HUES6 (cell line): Measurements from ENCODE around the gene PPM1K.

ENCODE experiments used
- H3K27ac ChIP-seq: 2 replicates; pipeline ENCODE4 v1.7.0; 2013; ENCODE audit warnings: low read depth, mild to moderate bottlenecking, low read length, inconsistent platforms
- H3K27me3 ChIP-seq: 2 replicates; pipeline ENCODE4 v1.6.1; 2013; ENCODE audit warnings: low read length; ENCODE audit not compliant: control insufficient read depth, insufficient read depth
- H3K36me3 ChIP-seq: 2 replicates; pipeline ENCODE4 v1.6.1; 2013; ENCODE audit warnings: low read length; ENCODE audit not compliant: control insufficient read depth, insufficient read depth
- H3K4me1 ChIP-seq: 2 replicates; pipeline ENCODE4 v1.6.1; 2013; ENCODE audit warnings: low read length; ENCODE audit not compliant: control insufficient read depth, insufficient read depth
- H3K4me3 ChIP-seq: 2 replicates; pipeline ENCODE4 v1.5.1; 2013; ENCODE audit warnings: low read depth, low read length
- H3K9ac ChIP-seq: one replicate; pipeline ENCODE4 v1.6.1; 2013; ENCODE audit warnings: mild to moderate bottlenecking, low read length
- H3K9me3 ChIP-seq: 2 replicates; pipeline ENCODE4 v1.6.1; 2013; ENCODE audit warnings: low read depth, low read length; ENCODE audit not compliant: control insufficient read depth, insufficient read depth

The PPM1K gene

GRCh38 chr4:88297725-88298454 is 13.5 kb upstream of the PPM1K start:
- no peak overlapping the region for H3K27ac ChIP-seq
- no peaks in the 10 kb centered on the region for H3K27me3 ChIP-seq
- H3K4me1 ChIP-seq: no peaks in the 10 kb centered on the region
- no peak overlapping the region for H3K9ac ChIP-seq
- no peak overlapping the region for H3K4me3 ChIP-seq
- no peaks in the 10 kb centered on the region for H3K9me3 ChIP-seq
- H3K36me3 ChIP-seq: no peaks in the 10 kb centered on the region

- no peak overlapping the region for H3K4me3 ChIP-seq
- H3K36me3 ChIP-seq: no peaks in the 10 kb centered on the region
- H3K9ac ChIP-seq: no peak overlapping the region
- no peak overlapping the region for H3K27ac ChIP-seq
- H3K9me3 ChIP-seq: no peaks in the 10 kb centered on the region
- no peaks in the 10 kb centered on the region for H3K27me3 ChIP-seq
- no peaks in the 10 kb centered on the region for H3K4me1 ChIP-seq
Measured at GRCh38 chr4:88297212-88297516, 12.8 kb upstream of the PPM1K start.

GRCh38 chr4:88296413-88297211 is 12.3 kb upstream of the PPM1K start:
- Histone ChIP-seq H3K9me3 (no peaks in the 10 kb centered on the region), H3K9ac (no peak overlapping the region), H3K36me3 (no peaks in the 10 kb centered on the region), H3K27me3 (no peaks in the 10 kb centered on the region), H3K4me3 (no peak overlapping the region), H3K27ac (no peak overlapping the region), H3K4me1 (no peaks in the 10 kb centered on the region)

GRCh38 chr4:88295656-88296055 is 11.3 kb upstream of the PPM1K start:
- Histone ChIP-seq H3K4me1 (no peaks in the 10 kb centered on the region), H3K27me3 (no peaks in the 10 kb centered on the region), H3K9ac (no peak overlapping the region), H3K27ac (no peak overlapping the region), H3K9me3 (no peaks in the 10 kb centered on the region), H3K4me3 (no peak overlapping the region), H3K36me3 (no peaks in the 10 kb centered on the region)

GRCh38 chr4:88291003-88291402 is 6.6 kb upstream of the PPM1K start:
- H3K36me3 ChIP-seq: no peaks in the 10 kb centered on the region
- no peak overlapping the region for H3K4me3 ChIP-seq
- H3K4me1 ChIP-seq: no peaks in the 10 kb centered on the region
- H3K27me3 ChIP-seq: no peaks in the 10 kb centered on the region; the same call in 1 of the 2 replicates
- H3K9ac ChIP-seq: no peak overlapping the region
- H3K9me3 ChIP-seq: no peaks in the 10 kb centered on the region
- no peak overlapping the region for H3K27ac ChIP-seq

- no peaks in the 10 kb centered on the region for H3K36me3 ChIP-seq
- H3K4me1 ChIP-seq: peaks cover 16% of the 10 kb centered on the region; the same call in 1 of the 2 replicates
- no peak overlapping the region for H3K9ac ChIP-seq
- H3K4me3 ChIP-seq: no peak overlapping the region
- H3K27me3 ChIP-seq: peaks cover 7% of the 10 kb centered on the region; the same call in 1 of the 2 replicates
- H3K9me3 ChIP-seq: no peaks in the 10 kb centered on the region
- H3K27ac ChIP-seq: no peak overlapping the region
Measured at GRCh38 chr4:88286897-88287296, 2.5 kb upstream of the PPM1K start.

GRCh38 chr4:88285235-88285653 is 883 bp upstream of the PPM1K start:
- Histone ChIP-seq H3K9me3 (no peaks in the 10 kb centered on the region), H3K27me3 (peaks cover 7% of the 10 kb centered on the region; the same call in 1 of the 2 replicates), H3K4me3 (peak overlapping the region; percentile 59), H3K4me1 (peaks cover 22% of the 10 kb centered on the region; the same call in 1 of the 2 replicates), H3K27ac (no peak overlapping the region), H3K36me3 (no peaks in the 10 kb centered on the region), H3K9ac (no peak overlapping the region)

- H3K4me3 ChIP-seq: peak overlapping the region; percentile 92
- H3K27me3 ChIP-seq: peaks cover 7% of the 10 kb centered on the region; the same call in 1 of the 2 replicates
- no peaks in the 10 kb centered on the region for H3K36me3 ChIP-seq
- peaks cover 22% of the 10 kb centered on the region; the same call in 1 of the 2 replicates for H3K4me1 ChIP-seq
- H3K9ac ChIP-seq: peak overlapping the region; percentile 91
- H3K9me3 ChIP-seq: no peaks in the 10 kb centered on the region
- peak overlapping the region; percentile 73; the same call in 1 of the 2 replicates for H3K27ac ChIP-seq
Measured at GRCh38 chr4:88283661-88284438, 511 bp downstream of the PPM1K start.

- Histone ChIP-seq H3K9ac (no peak overlapping the region), H3K27me3 (peaks cover 3% of the 10 kb centered on the region; the same call in 1 of the 2 replicates), H3K4me1 (peaks cover 48% of the 10 kb centered on the region; the same call in 1 of the 2 replicates), H3K27ac (no peak overlapping the region), H3K36me3 (peaks cover 11% of the 10 kb centered on the region), H3K4me3 (no peak overlapping the region), H3K9me3 (peaks cover 17% of the 10 kb centered on the region; the same call in 1 of the 2 replicates)
Measured at GRCh38 chr4:88280228-88280795, 4.0 kb downstream of the PPM1K start.

GRCh38 chr4:88277711-88278225 is 6.6 kb downstream of the PPM1K start:
- Histone ChIP-seq H3K4me3 (peak overlapping the region; percentile 36; the same call in 1 of the 2 replicates), H3K4me1 (peaks cover 43% of the 10 kb centered on the region; the same call in 1 of the 2 replicates), H3K27ac (peak overlapping the region; percentile 88; the same call in 1 of the 2 replicates), H3K36me3 (peaks cover 14% of the 10 kb centered on the region), H3K9ac (peak overlapping the region; percentile 35), H3K27me3 (no peaks in the 10 kb centered on the region; the same call in 1 of the 2 replicates), H3K9me3 (peaks cover 17% of the 10 kb centered on the region; the same call in 1 of the 2 replicates)
